ENCODE data around the gene DENND1B.
"Not testable (repeated sequence)": the region's sequence is repeated elsewhere in the genome, so short reads cannot be mapped to it uniquely, and the experiment has no call there.

DENND1B gene

GRCh38 chr1:197786280-197786679 lies 11.0 kb upstream of the DENND1B start:
- no peak for DNase-seq (ENCODE audit: low read depth in 2 of 2)

- no peak for DNase-seq (ENCODE audit: low read depth in 2 of 2)
Measured at GRCh38 chr1:197783510-197783948, 8.2 kb upstream of the DENND1B start.

- no peak for DNase-seq (ENCODE audit: low read depth in 2 of 2)
Measured at GRCh38 chr1:197782722-197783360, 7.6 kb upstream of the DENND1B start.

- no peak for DNase-seq (ENCODE audit: low read depth in 2 of 2)
Measured at GRCh38 chr1:197781968-197782721, 6.9 kb upstream of the DENND1B start.

- DNase-seq (ENCODE audit: low read depth in 2 of 2), result no peak
Measured at GRCh38 chr1:197779921-197780320, 4.6 kb upstream of the DENND1B start.

DNA sequence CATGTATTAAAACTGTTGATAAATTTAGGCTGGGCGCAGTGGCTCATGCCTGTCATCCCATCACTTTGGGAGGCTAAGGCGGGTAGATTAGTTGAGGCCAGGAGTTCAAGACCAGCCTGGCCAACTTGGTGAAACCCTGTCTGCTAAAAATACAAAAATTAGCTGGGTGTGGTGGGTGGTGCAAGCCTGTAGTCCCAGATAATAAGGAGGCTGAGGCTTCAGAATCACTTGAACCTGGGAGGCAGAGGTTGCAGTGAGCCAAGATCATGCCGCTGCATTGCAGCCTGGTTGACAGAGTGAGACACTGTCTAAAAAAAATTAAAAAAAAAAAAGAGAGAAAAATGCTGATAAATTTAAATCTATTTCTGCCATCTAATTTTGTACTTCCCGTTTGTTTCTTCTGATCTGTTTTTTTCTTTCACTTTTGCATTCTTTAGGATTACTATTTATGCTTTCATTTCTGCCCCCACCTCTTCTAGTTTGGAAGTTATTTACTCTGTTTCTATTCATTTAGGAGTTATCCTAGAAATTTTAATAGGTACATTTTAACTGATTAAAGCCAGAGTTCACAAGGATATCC lies 3.2 kb upstream of the DENND1B start:
- no peak for DNase-seq (ENCODE audit: low read depth in 2 of 2)

- DNase-seq (ENCODE audit: low read depth in 2 of 2), result peak; percentile 14 to 19
Measured at GRCh38 chr1:197776351-197777105, 1.2 kb upstream of the DENND1B start.

- DNase-seq (ENCODE audit: low read depth in 2 of 2), result peak; percentile 22 to 27
Measured at GRCh38 chr1:197774466-197775281, 606 bp downstream of the DENND1B start.

- DNase-seq (ENCODE audit: low read depth in 2 of 2), result no peak
Measured at GRCh38 chr1:197773856-197774255, 1.4 kb downstream of the DENND1B start.

GRCh38 chr1:197771904-197772556 lies 3.2 kb downstream of the DENND1B start:
- DNase-seq (ENCODE audit: low read depth in 2 of 2), result no peak

DNA sequence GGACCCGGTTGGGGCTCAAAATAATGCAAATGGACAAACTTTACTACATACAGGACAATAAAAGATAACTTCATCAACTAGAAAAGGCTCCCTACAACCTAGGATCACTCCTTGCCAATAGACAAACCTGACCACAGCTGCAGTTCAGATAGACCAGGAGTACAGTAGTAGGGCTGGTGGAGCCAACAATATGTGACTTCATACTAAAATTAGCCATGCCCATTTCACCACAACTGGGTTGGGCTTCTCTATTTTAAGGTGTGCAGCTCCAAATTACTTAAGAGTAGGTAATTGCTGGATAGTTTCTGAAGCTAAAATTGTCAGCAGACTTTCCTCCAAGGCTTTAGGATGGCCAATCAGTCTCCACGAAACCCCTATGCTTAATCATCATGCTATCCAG lies 3.9 kb downstream of the DENND1B start:
- DNase-seq (ENCODE audit: low read depth in 2 of 2), result no peak

- DNase-seq (ENCODE audit: low read depth in 2 of 2), result no peak
Measured at GRCh38 chr1:197770243-197770642, 5.0 kb downstream of the DENND1B start.

DNA sequence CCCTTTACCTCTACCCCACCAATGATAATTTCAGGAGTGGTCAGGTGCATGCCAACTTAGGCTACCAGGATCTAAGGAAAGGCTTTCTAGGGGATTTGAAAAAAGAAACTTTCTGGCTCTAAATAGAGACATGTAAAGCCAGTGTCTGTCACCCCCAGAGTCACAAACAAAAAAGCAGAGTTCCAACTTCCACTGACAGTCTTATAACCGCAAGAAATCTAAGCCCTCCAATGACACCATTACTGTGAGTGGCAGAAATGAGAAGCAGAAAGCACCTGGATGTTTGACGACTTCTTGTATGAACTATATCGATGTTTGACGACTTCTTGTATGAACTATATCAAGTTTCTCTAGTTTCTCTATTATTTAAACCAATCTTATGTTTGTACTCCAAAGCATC lies 6.0 kb downstream of the DENND1B start:
- DNase-seq (ENCODE audit: low read depth in 2 of 2), result no peak

GRCh38 chr1:197768014-197768805 lies 7.1 kb downstream of the DENND1B start:
- no peak for DNase-seq (ENCODE audit: low read depth in 2 of 2)

DNA sequence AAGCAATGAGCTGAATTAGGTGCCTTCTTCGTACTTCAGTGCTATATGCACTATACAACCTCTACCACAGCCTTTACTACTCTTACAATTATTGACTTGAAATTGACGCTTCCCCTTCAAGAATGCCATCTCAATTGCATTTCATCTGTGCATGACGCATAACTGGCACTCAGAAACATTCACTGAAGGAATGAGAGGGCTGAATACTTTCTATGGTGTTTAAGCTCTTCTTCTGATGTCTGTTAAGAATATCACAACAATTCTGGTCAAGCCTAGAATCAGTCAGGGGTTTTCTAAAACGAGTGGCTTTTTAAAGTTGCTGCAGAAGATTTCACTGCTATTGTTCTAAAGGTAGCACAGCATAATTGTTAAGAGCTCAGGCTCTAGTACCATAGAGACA lies 11.5 kb downstream of the DENND1B start:
- no peak for DNase-seq (ENCODE audit: low read depth in 2 of 2)

- no peak for DNase-seq (ENCODE audit: low read depth in 2 of 2)
Measured at GRCh38 chr1:197763307-197763706, 12.0 kb downstream of the DENND1B start.

DNA sequence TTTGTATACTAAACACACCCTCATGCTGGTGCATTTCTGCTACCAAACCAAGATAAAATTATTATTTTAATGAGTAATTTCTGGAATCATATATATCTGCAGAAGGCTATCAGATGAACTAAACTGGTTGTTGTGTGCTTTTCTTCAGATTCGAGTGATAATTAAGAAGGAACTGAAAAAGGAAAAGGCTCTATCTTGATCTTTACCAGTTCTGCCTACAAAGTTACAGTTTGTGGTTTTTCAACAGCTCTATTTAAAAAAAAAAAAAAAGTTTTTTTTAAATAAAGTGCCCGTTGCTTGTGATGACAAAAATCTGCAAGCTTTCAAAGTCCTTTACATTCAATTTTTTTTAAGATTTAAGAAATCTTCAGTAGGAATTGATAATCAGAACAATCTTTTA lies 13.6 kb downstream of the DENND1B start:
- DNase-seq (ENCODE audit: low read depth in 2 of 2), result no peak

- DNase-seq (ENCODE audit: low read depth in 2 of 2), result not testable (repeated sequence)
Measured at GRCh38 chr1:197755553-197755952, 19.7 kb downstream of the DENND1B start.

- DNase-seq (ENCODE audit: low read depth in 2 of 2), result not testable (repeated sequence)
Measured at GRCh38 chr1:197752652-197753164, 22.6 kb downstream of the DENND1B start.

GRCh38 chr1:197750366-197750765 lies 24.9 kb downstream of the DENND1B start:
- no peak for DNase-seq (ENCODE audit: low read depth in 2 of 2)

Data from stimulated activated CD4-positive, alpha-beta T cell treated with anti-CD3 and anti-CD28 coated beads, Interleukin-15, amount 100 ng/mL, for 48 hours (primary cell).